ENCODE data around the gene GTPBP1.
A peak's percentile ranks its signal among the peaks of the same experiment; 100 is the strongest.

GTPBP1 gene

GRCh38 chr22:38727530-38728451 lies 22.0 kb downstream of the GTPBP1 start:
- no peak for DNase-seq

GRCh38 chr22:38728871-38729796 lies 23.4 kb downstream of the GTPBP1 start:
- DNase-seq: no peak

- DNase-seq: no peak
Measured at GRCh38 chr22:38729946-38730345, 24.2 kb downstream of the GTPBP1 start.

- DNase-seq: no peak
Measured at GRCh38 chr22:38730411-38730871, 24.7 kb downstream of the GTPBP1 start.

GRCh38 chr22:38731703-38732161 lies 26.0 kb downstream of the GTPBP1 start:
- no peak for DNase-seq

- no peak for DNase-seq
Measured at GRCh38 chr22:38732251-38732815, 26.6 kb downstream of the GTPBP1 start.

- DNase-seq: peak; percentile 84
Measured at GRCh38 chr22:38733329-38733723, 27.6 kb downstream of the GTPBP1 start.

GRCh38 chr22:38733724-38734381 lies 28.1 kb downstream of the GTPBP1 start:
- DNase-seq: no peak

GRCh38 chr22:38734421-38735100 lies 28.8 kb downstream of the GTPBP1 start:
- DNase-seq: no peak

- DNase-seq: no peak
Measured at GRCh38 chr22:38735126-38735464, 29.4 kb downstream of the GTPBP1 start.

- peak; percentile 65 for DNase-seq
Measured at GRCh38 chr22:38735465-38736256, 29.9 kb downstream of the GTPBP1 start.

- no peak for DNase-seq
Measured at GRCh38 chr22:38736257-38736570, 30.5 kb downstream of the GTPBP1 start.

- DNase-seq: no peak
Measured at GRCh38 chr22:38737302-38738060, 31.7 kb downstream of the GTPBP1 start.

- DNase-seq: no peak
Measured at GRCh38 chr22:38738475-38739070, 32.8 kb downstream of the GTPBP1 start.

GRCh38 chr22:38739300-38740055 lies 33.7 kb downstream of the GTPBP1 start:
- DNase-seq: no peak

GRCh38 chr22:38740116-38740723 lies 34.5 kb downstream of the GTPBP1 start:
- no peak for DNase-seq

- no peak for DNase-seq
Measured at GRCh38 chr22:38740754-38741153, 35.0 kb downstream of the GTPBP1 start.

- DNase-seq: no peak
Measured at GRCh38 chr22:38741166-38741565, 35.4 kb downstream of the GTPBP1 start.

- no peak for DNase-seq
Measured at GRCh38 chr22:38741576-38741975, 35.8 kb downstream of the GTPBP1 start.
